Psoas muscle (tissue), 8 donors: Measurements from ENCODE around the gene RPL13. TPM values are rescaled to one million over a fixed set of nuclear protein-coding genes. Genes with fewer than 3 reads are reported as not detected.

ENCODE experiments used
- ATAC-seq, 4 donors: fragments of 200-7000 bp; cut with Tn5 transposase; one replicate each; pipeline ENCODE4 v1.9.1; 2020; ENCODE audit warnings: moderate library complexity in 3 of 4, mild to moderate bottlenecking in 2 of 4
- DNase-seq, 2 donors: peaks; one replicate each; pipeline ENCODE4 v3.0.0-alpha.2; 2020
- H3K27ac ChIP-seq: fragments of 200-600 bp; one replicate; pipeline ENCODE4 v1.8.0; 2022
- H3K27me3 ChIP-seq, 3 donors: fragments of 200-600 bp in 1 of 3; one replicate each; pipeline versions ENCODE4 v1.6.1 to v1.8.0; 2013 to 2022; ENCODE audit warnings: low read length in 2 of 3, mild to moderate bottlenecking in 2 of 3, moderate library complexity in 1 of 3; ENCODE audit not compliant: insufficient read depth in 3 of 3
- H3K36me3 ChIP-seq, 2 donors: fragments of 200-600 bp in 1 of 2; one replicate each; pipeline versions ENCODE4 v1.6.1 to v1.8.0; 2013 to 2022; ENCODE audit warnings: low read depth in 1 of 2, mild to moderate bottlenecking in 1 of 2, moderate library complexity in 1 of 2; ENCODE audit not compliant: insufficient read depth in 1 of 2
- H3K4me1 ChIP-seq: fragments of 200-600 bp; one replicate; pipeline ENCODE4 v1.8.0; 2022
- H3K4me3 ChIP-seq: fragments of 200-600 bp; one replicate; pipeline ENCODE4 v1.8.0; 2022; ENCODE audit warnings: mild to moderate bottlenecking
- H3K9me3 ChIP-seq: fragments of 200-600 bp; one replicate; pipeline ENCODE4 v1.8.0; 2022
- WGBS, 3 donors: extraction: QIAGEN DNeasy Blood & Tissue Kit; methylation state at CpG; one replicate each; pipeline versions ENCODE4 v1.1.6 to v1.1.7; 2013; 5-methylcytosine and 5-hydroxymethylcytosine counted together
- intact Hi-C, 2 donors: fragments of 100-400 bp; cut with DNase I; formaldehyde crosslinking; loops; one replicate each; pipeline versions ENCODE4 v1.11.0 to v1.14.2; 2022
- polyA plus RNA-seq, 3 donors: library from polyadenylated mRNA; stranded (reverse); fragments of 200-250 nt; gene quantifications; one replicate each; pipeline ENCODE4 v1.2.3, GENCODE V29; 2013
- total RNA-seq, 4 donors: library from RNA; stranded (reverse); fragmentation: NEBNext Ultra II Directional in 2 of 4; extraction: Animal tissue kit (Norgen Biotek cat#: 25700) in 2 of 4; gene quantifications; one replicate each; pipeline versions ENCODE4 v1.2.1 to v1.2.4, GENCODE V29; 2021 to 2023
- TF ChIP-seq, protein P1 (sequence below): fragments of 200-600 bp; IDR thresholded peaks from one replicate; pipeline ENCODE4 v1.8.0; 2022; ENCODE audit warnings: antibody characterized with exemption
- donor health status: healthy with polysubstance abuse.
- donor health status: DM: no; HTN: no; CAD: no; lungs with moderate emphysema.
- donor health status: Bipolar disorder and iron deficiency.
- donor health status: healthy.
- donor health status: DM: yes; HTN: yes; CAD: no.
- donor health status: DM: no; HTN: no; CAD: no.
- donor health status: DM: no; HTN: no; CAD: no.
- donor health status: DM: yes; HTN: yes; CAD: no.

RPL13 gene
- total and polyA plus RNA-seq, 7 donors = 1,039 to 7,334 (median 1,769) TPM

GRCh38 chr16:89552913-89553312, 7.6 kb upstream of the RPL13 start:
- intact Hi-C loops = no loop called here
- peaks cover 14 to 98% of the 10 kb centered on the region in 2 donors for H3K36me3 ChIP-seq

DNA sequence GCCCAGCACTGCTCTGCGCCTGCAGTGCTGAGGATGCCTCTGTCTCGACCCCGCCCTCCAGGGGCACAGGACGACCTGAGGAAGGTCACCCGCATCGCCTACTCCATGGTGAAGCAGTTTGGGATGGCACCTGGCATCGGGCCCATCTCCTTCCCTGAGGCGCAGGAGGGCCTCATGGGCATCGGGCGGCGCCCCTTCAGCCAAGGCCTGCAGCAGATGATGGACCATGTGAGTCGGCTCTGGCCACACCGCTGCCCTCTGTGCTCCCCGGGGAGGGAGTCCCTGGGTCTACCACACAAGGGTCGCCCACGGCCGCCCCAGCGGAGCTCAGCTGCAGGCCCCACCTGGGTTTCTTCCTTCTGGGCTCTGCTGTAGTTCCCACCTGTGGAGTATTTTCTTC, 6.7 kb upstream of the RPL13 start:
- H3K4me3 ChIP-seq = no peak overlapping the region
- intact Hi-C loops = no loop called here
- TF ChIP-seq, protein P1, sequence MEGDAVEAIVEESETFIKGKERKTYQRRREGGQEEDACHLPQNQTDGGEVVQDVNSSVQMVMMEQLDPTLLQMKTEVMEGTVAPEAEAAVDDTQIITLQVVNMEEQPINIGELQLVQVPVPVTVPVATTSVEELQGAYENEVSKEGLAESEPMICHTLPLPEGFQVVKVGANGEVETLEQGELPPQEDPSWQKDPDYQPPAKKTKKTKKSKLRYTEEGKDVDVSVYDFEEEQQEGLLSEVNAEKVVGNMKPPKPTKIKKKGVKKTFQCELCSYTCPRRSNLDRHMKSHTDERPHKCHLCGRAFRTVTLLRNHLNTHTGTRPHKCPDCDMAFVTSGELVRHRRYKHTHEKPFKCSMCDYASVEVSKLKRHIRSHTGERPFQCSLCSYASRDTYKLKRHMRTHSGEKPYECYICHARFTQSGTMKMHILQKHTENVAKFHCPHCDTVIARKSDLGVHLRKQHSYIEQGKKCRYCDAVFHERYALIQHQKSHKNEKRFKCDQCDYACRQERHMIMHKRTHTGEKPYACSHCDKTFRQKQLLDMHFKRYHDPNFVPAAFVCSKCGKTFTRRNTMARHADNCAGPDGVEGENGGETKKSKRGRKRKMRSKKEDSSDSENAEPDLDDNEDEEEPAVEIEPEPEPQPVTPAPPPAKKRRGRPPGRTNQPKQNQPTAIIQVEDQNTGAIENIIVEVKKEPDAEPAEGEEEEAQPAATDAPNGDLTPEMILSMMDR = no peak
- no peaks in the 10 kb centered on the region for H3K9me3 ChIP-seq
- H3K27me3 ChIP-seq = no peaks in the 10 kb centered on the region
- no peak overlapping the region for H3K27ac ChIP-seq
- DNase-seq (no peak), ATAC-seq (no peak)
- peaks cover 13 to 90% of the 10 kb centered on the region in 2 donors for H3K36me3 ChIP-seq
- H3K4me1 ChIP-seq = peaks cover 2% of the 10 kb centered on the region
- WGBS, 3 donors = 88 to 91% (median 91%) methylated on average over 18 of the region's 18 CpGs

More at GRCh38 chr16:89552913-89553312, 7.6 kb upstream of the RPL13 start:
- no peak overlapping the region for H3K27ac ChIP-seq
- no peaks in the 10 kb centered on the region for H3K27me3 ChIP-seq
- H3K4me1 ChIP-seq = no peaks in the 10 kb centered on the region
- DNase-seq (no peak), ATAC-seq (no peak)
- TF ChIP-seq, protein P1 = no peak
- no peak overlapping the region for H3K4me3 ChIP-seq
- H3K9me3 ChIP-seq = no peaks in the 10 kb centered on the region
- 84 to 88% (median 86%) methylated on average over 13 of the region's 13 CpGs for WGBS, 3 donors

GRCh38 chr16:89554343-89554742, 6.1 kb upstream of the RPL13 start:
- Histone ChIP-seq H3K9me3 (no peaks in the 10 kb centered on the region), H3K36me3 (peaks cover 11 to 84% of the 10 kb centered on the region in 2 donors), H3K27me3 (no peaks in the 10 kb centered on the region), H3K4me3 (no peak overlapping the region), H3K4me1 (peaks cover 8% of the 10 kb centered on the region), H3K27ac (no peak overlapping the region)
- TF ChIP-seq, protein P1 = no peak
- DNase-seq = no peak
- 90 to 92% (median 91%) methylated on average over 12 of the region's 12 CpGs for WGBS, 3 donors
- intact Hi-C loops = no loop called here
- no peak for ATAC-seq

- TF ChIP-seq, protein P1 = no peak
- Histone ChIP-seq H3K9me3 (no peaks in the 10 kb centered on the region), H3K4me3 (no peak overlapping the region), H3K36me3 (peaks cover 11 to 75% of the 10 kb centered on the region in 2 donors), H3K27ac (no peak overlapping the region), H3K4me1 (peaks cover 14% of the 10 kb centered on the region), H3K27me3 (no peaks in the 10 kb centered on the region)
- DNase-seq = no peak
- intact Hi-C loops = loop anchor here (5.0 kb wide), 1 partner anchor 223 kb away; no protein-coding TSS in a partner anchor
- WGBS, 3 donors = 92 to 95% (median 94%) methylated on average over 16 of the region's 16 CpGs
- no peak for ATAC-seq
Observed at GRCh38 chr16:89555265-89555664, 5.2 kb upstream of the RPL13 start.

GRCh38 chr16:89555780-89556179, 4.7 kb upstream of the RPL13 start:
- 88 to 89% (median 89%) methylated on average over 13 of the region's 13 CpGs for WGBS, 3 donors
- Histone ChIP-seq H3K9me3 (no peaks in the 10 kb centered on the region), H3K27ac (no peak overlapping the region), H3K36me3 (peaks cover 11 to 70% of the 10 kb centered on the region in 2 donors), H3K4me3 (no peak overlapping the region), H3K27me3 (no peaks in the 10 kb centered on the region), H3K4me1 (peaks cover 14% of the 10 kb centered on the region)
- DNase-seq (no peak), ATAC-seq (no peak)
- TF ChIP-seq, protein P1 = no peak
- intact Hi-C loops = loop anchor here (5.0 kb wide), 1 partner anchor 223 kb away; no protein-coding TSS in a partner anchor
